HG03432 (cell line): Measurements from ENCODE around the gene CPM.
"Not testable (repeated sequence)": the region's sequence is repeated elsewhere in the genome, so short reads cannot be mapped to it uniquely, and the experiment has no call there.

Source experiments
- ATAC-seq: cut with Tn5 transposase; IDR thresholded peaks from one replicate; pipeline ENCODE4 v1.9.1; 2021; ENCODE audit warnings: mild to moderate bottlenecking, moderate library complexity; ENCODE audit not compliant: unreplicated experiment

The CPM gene

GRCh38 chr12:68831751-68832503, 101.0 kb downstream of the CPM start:
- no peak for ATAC-seq

GRCh38 chr12:68831272-68831671, 101.7 kb downstream of the CPM start:
- no peak for ATAC-seq

- no peak for ATAC-seq
Observed at GRCh38 chr12:68828672-68829068, 104.3 kb downstream of the CPM start.

- no peak for ATAC-seq
Observed at GRCh38 chr12:68827895-68828671, 104.9 kb downstream of the CPM start.

GRCh38 chr12:68825569-68826217, 107.3 kb downstream of the CPM start:
- no peak for ATAC-seq

GRCh38 chr12:68824597-68825250, 108.2 kb downstream of the CPM start:
- no peak for ATAC-seq

GRCh38 chr12:68824131-68824530, 108.8 kb downstream of the CPM start:
- no peak for ATAC-seq

GRCh38 chr12:68823696-68824095, 109.3 kb downstream of the CPM start:
- no peak for ATAC-seq

GRCh38 chr12:68821357-68822188, 111.4 kb downstream of the CPM start:
- ATAC-seq = no peak

GRCh38 chr12:68819481-68819880, 113.5 kb downstream of the CPM start:
- ATAC-seq = not testable (repeated sequence)

GRCh38 chr12:68815928-68816800, 116.8 kb downstream of the CPM start:
- ATAC-seq = no peak

- no peak for ATAC-seq
Observed at GRCh38 chr12:68815232-68815927, 117.6 kb downstream of the CPM start.

GRCh38 chr12:68814490-68815231, 118.3 kb downstream of the CPM start:
- ATAC-seq = no peak

- no peak for ATAC-seq
Observed at GRCh38 chr12:68813242-68813593, 119.8 kb downstream of the CPM start.

GRCh38 chr12:68812553-68813241, 120.3 kb downstream of the CPM start:
- ATAC-seq = no peak

GRCh38 chr12:68811573-68811972, 121.4 kb downstream of the CPM start:
- ATAC-seq = not testable (repeated sequence)

GRCh38 chr12:68810027-68810389, 123.0 kb downstream of the CPM start:
- not testable (repeated sequence) for ATAC-seq
